IMR-90 (cell line): ENCODE data around the gene PLXDC1. TPM values are rescaled to one million over a fixed set of nuclear protein-coding genes. Genes with fewer than 3 reads are reported as not detected.

Experiments used
- ATAC-seq: fragments of 200-7000 bp; cut with Tn5 transposase; 2 replicates; pipeline ENCODE4 v1.9.1; 2020; ENCODE audit warnings: low read depth, mild to moderate bottlenecking, moderate library complexity
- BruUV-seq: library from RNA; stranded (reverse); fragments of 400-500 nt; replicated peaks from 2 replicates; lab custom pipeline; 2021; lab: Mats Ljungman, UMichigan
- CTCF ChIA-PET: fragments of 300-600 bp; formaldehyde crosslinking; extraction: SDS; loops from one replicate; lab custom pipeline; 2021; ENCODE audit warnings: antibody characterized with exemption; lab: Yijun Ruan, JAX
- POLR2A ChIA-PET: fragments of 300-600 bp; sonication (Branson Sonifier 250); formaldehyde crosslinking; loops from one replicate; lab custom pipeline; 2022; ENCODE audit warnings: antibody characterized with exemption; ENCODE audit not compliant: unreplicated experiment; lab: Charles Lee
- DNase-seq: peaks from one replicate; pipeline ENCODE4 v3.0.0; 2013
- H2AFZ ChIP-seq: replicated peaks from 2 replicates; pipeline ENCODE3; 2013; ENCODE audit warnings: low read length, mild to moderate bottlenecking; ENCODE audit not compliant: poor library complexity
- H2AK5ac ChIP-seq: 2 replicates; pipeline ENCODE4 v1.6.1; 2013; ENCODE audit warnings: low read depth, low read length, inconsistent platforms
- H2AK9ac ChIP-seq: replicated peaks from 2 replicates; pipeline ENCODE3; 2013; ENCODE audit warnings: mild to moderate bottlenecking, low read depth, low read length, moderate library complexity; ENCODE audit not compliant: poor library complexity
- H2BK120ac ChIP-seq: 2 replicates; pipeline ENCODE4 v1.6.1; 2013; ENCODE audit warnings: low read depth, low read length, inconsistent platforms
- H2BK15ac ChIP-seq: 3 replicates; pipeline ENCODE4 v1.6.1; 2013; ENCODE audit warnings: low read depth, low read length, inconsistent platforms
- H2BK20ac ChIP-seq: 2 replicates; pipeline ENCODE4 v1.6.1; 2013; ENCODE audit warnings: low read depth, mild to moderate bottlenecking, inconsistent platforms, low read length, moderate library complexity
- H2BK5ac ChIP-seq: 2 replicates; pipeline ENCODE4 v1.6.1; 2013; ENCODE audit warnings: mild to moderate bottlenecking, low read depth, low read length, inconsistent platforms; ENCODE audit not compliant: poor library complexity, severe bottlenecking
- H3K14ac ChIP-seq: replicated peaks from 2 replicates; pipeline ENCODE4 v1.6.1; 2013; ENCODE audit warnings: low read depth, low read length, inconsistent platforms
- H3K18ac ChIP-seq: 2 replicates; pipeline ENCODE4 v1.6.1; 2013; ENCODE audit warnings: low read depth, low read length, control low read depth
- H3K23ac ChIP-seq: 2 replicates; pipeline ENCODE4 v1.6.1; 2013; ENCODE audit warnings: low read depth, low read length, inconsistent platforms
- H3K27ac ChIP-seq: 2 replicates; pipeline ENCODE4 v1.5.1; 2013; ENCODE audit warnings: mild to moderate bottlenecking, control low read depth, low read length; ENCODE audit not compliant: insufficient read depth
- H3K27me3 ChIP-seq: 2 replicates; pipeline ENCODE4 v1.6.1; 2013; ENCODE audit warnings: low read length; ENCODE audit not compliant: control insufficient read depth, insufficient read depth
- H3K36me3 ChIP-seq: 2 replicates; pipeline ENCODE4 v1.6.1; 2013; ENCODE audit warnings: low read length, mixed read lengths; ENCODE audit not compliant: control insufficient read depth, insufficient read depth
- H3K4ac ChIP-seq: 2 replicates; pipeline ENCODE4 v1.6.1; 2013; ENCODE audit warnings: low read depth, low read length, inconsistent platforms
- H3K4me1 ChIP-seq: 2 replicates; pipeline ENCODE4 v1.6.1; 2013; ENCODE audit warnings: low read length, mixed read lengths; ENCODE audit not compliant: control insufficient read depth, insufficient read depth
- H3K4me2 ChIP-seq: 2 replicates; pipeline ENCODE4 v1.6.1; 2013; ENCODE audit warnings: low read depth, mild to moderate bottlenecking, control low read depth, low read length, moderate library complexity
- H3K4me3 ChIP-seq: 2 replicates; pipeline ENCODE4 v1.5.1; 2013; ENCODE audit warnings: low read depth, mild to moderate bottlenecking, control low read depth, low read length, moderate library complexity; ENCODE audit not compliant: insufficient read depth
- H3K56ac ChIP-seq: 2 replicates; pipeline ENCODE4 v1.6.1; 2013; ENCODE audit warnings: low read length, inconsistent platforms; ENCODE audit not compliant: insufficient read depth; ENCODE audit errors: extremely low read depth
- H3K79me1 ChIP-seq, 2 experiments: 2 replicates each; pipeline ENCODE4 v1.6.1; 2013; ENCODE audit warnings: low read length in 2 of 2, inconsistent platforms in 1 of 2, low read depth in 1 of 2
- H3K9ac ChIP-seq: 2 replicates; pipeline ENCODE4 v1.6.1; 2013; ENCODE audit warnings: low read depth, low read length, control low read depth
- H3K9me1 ChIP-seq: 2 replicates; pipeline ENCODE4 v1.6.1; 2013; ENCODE audit warnings: low read length, inconsistent platforms; ENCODE audit not compliant: insufficient read depth
- H3K9me3 ChIP-seq: 2 replicates; pipeline ENCODE4 v1.6.1; 2013; ENCODE audit warnings: low read length; ENCODE audit not compliant: control insufficient read depth, insufficient read depth
- H4K20me1 ChIP-seq: 2 replicates; pipeline ENCODE4 v1.6.1; 2013; ENCODE audit warnings: low read length, inconsistent platforms; ENCODE audit not compliant: insufficient read depth
- H4K5ac ChIP-seq: 2 replicates; pipeline ENCODE4 v1.6.1; 2013; ENCODE audit warnings: mild to moderate bottlenecking, low read depth, low read length, control low read depth
- H4K8ac ChIP-seq, 2 experiments: 2 replicates each; pipeline ENCODE4 v1.6.1; 2013; ENCODE audit warnings: low read depth in 2 of 2, low read length in 2 of 2, control low read depth in 1 of 2, inconsistent platforms in 1 of 2
- H4K91ac ChIP-seq: 2 replicates; pipeline ENCODE4 v1.6.1; 2013; ENCODE audit warnings: low read depth, low read length, inconsistent platforms; ENCODE audit not compliant: insufficient read depth
- BHLHE40 ChIP-seq: fragments of 150-350 bp; IDR thresholded peaks from 2 replicates; pipeline ENCODE4 v1.6.1; 2016; ENCODE audit warnings: mild to moderate bottlenecking, low read depth, low read length
- CEBPB ChIP-seq: IDR thresholded peaks from 2 replicates; pipeline ENCODE4 v1.6.1; 2012; ENCODE audit warnings: low read depth, low read length, improper control_type of control experiment
- CHD1 ChIP-seq: IDR thresholded peaks from 2 replicates; pipeline ENCODE4 v1.6.1; 2012; ENCODE audit warnings: low read depth, low read length, improper control_type of control experiment
- FOS ChIP-seq: fragments of 150-350 bp; IDR thresholded peaks from 2 replicates; pipeline ENCODE4 v1.6.1; 2016; ENCODE audit warnings: low read depth, low read length
- MAFK ChIP-seq: IDR thresholded peaks from 2 replicates; pipeline ENCODE4 v1.6.1; 2012; ENCODE audit warnings: low read depth, low read length, improper control_type of control experiment
- MAZ ChIP-seq: IDR thresholded peaks from 2 replicates; pipeline ENCODE4 v1.6.1; 2012; ENCODE audit warnings: low read depth, mild to moderate bottlenecking, low read length, improper control_type of control experiment, moderate library complexity, borderline replicate concordance
- MXI1 ChIP-seq: IDR thresholded peaks from 2 replicates; pipeline ENCODE4 v1.6.1; 2012; ENCODE audit warnings: low read depth, mild to moderate bottlenecking, low read length, moderate library complexity, borderline replicate concordance
- NFE2L2 ChIP-seq: fragments of 150-350 bp; IDR thresholded peaks from 2 replicates; pipeline ENCODE4 v1.6.1; 2016; ENCODE audit warnings: low read depth, mild to moderate bottlenecking, low read length
- POLR2A ChIP-seq: IDR thresholded peaks from 2 replicates; pipeline ENCODE4 v1.6.1; 2012; ENCODE audit warnings: mild to moderate bottlenecking, low read depth, low read length
- RAD21 ChIP-seq: IDR thresholded peaks from 2 replicates; pipeline ENCODE4 v1.6.1; 2012; ENCODE audit warnings: low read length, improper control_type of control experiment
- RCOR1 ChIP-seq: IDR thresholded peaks from 2 replicates; pipeline ENCODE4 v1.6.1; 2012; ENCODE audit warnings: mild to moderate bottlenecking, low read length, improper control_type of control experiment; ENCODE audit not compliant: insufficient replicate concordance
- RFX5 ChIP-seq: IDR thresholded peaks from 2 replicates; pipeline ENCODE4 v1.8.0; 2012; ENCODE audit warnings: low read depth, mild to moderate bottlenecking, low read length, moderate library complexity
- SMC3 ChIP-seq: fragments of 150-350 bp; IDR thresholded peaks from 2 replicates; pipeline ENCODE4 v1.6.1; 2016; ENCODE audit warnings: low read depth, mild to moderate bottlenecking, antibody characterized with exemption, low read length, moderate library complexity
- WGBS, 2 experiments: methylation state at CpG; one replicate each; pipeline versions ENCODE4 v1.1.5 to v1.1.7; 2013; ENCODE audit warnings: missing lambda C conversion rate in 2 of 2; ENCODE audit not compliant: insufficient read length in 1 of 2; ENCODE audit errors: extremely low coverage in 2 of 2; 5-methylcytosine and 5-hydroxymethylcytosine counted together
- dilution Hi-C: fragments of 300-500 bp; cut with HindIII; formaldehyde crosslinking; loops from one replicate; pipeline ENCODE4 v1.14.3; 2018; ENCODE audit warnings: low sequenced_read_pairs; ENCODE audit not compliant: unreplicated experiment
- in situ Hi-C: fragments of 300-500 bp; cut with MboI; formaldehyde crosslinking; loops from 3 replicates; pipeline ENCODE4 v1.14.3; 2019; ENCODE audit warnings: low sequenced_read_pairs, inconsistent platforms, mixed read lengths
- intact Hi-C: fragments of 100-400 bp; cut with micrococcal nuclease; formaldehyde crosslinking; loops from 2 replicates; pipeline ENCODE4 v1.10.0; 2022
- polyA plus RNA-seq, 3 experiments: library from polyadenylated mRNA; depleted of rRNA; stranded (reverse); fragments of >200 nt; gene quantifications; 2 replicates each; pipeline ENCODE4 v1.2.3, GENCODE V29; 2012; ENCODE audit warnings: low replicate concordance in 1 of 3
- total RNA-seq: library from RNA; depleted of rRNA; stranded (reverse); fragments of >200 nt; gene quantifications from 2 replicates; pipeline ENCODE4 v1.2.3, GENCODE V29; 2012
- TF ChIP-seq, protein P1 (sequence below): conservative IDR thresholded peaks from 2 replicates; pipeline ENCODE4 v1.5.1; 2012; ENCODE audit warnings: mild to moderate bottlenecking, low read depth, low read length, improper control_type of control experiment
- TF ChIP-seq, protein P2 (sequence below): fragments of 150-350 bp; IDR thresholded peaks from 2 replicates; pipeline ENCODE4 v1.6.1; 2017; ENCODE audit warnings: mild to moderate bottlenecking, antibody characterized with exemption, low read length, low read depth
- TF ChIP-seq, protein P3 (sequence below): fragments of 150-350 bp; IDR thresholded peaks from 2 replicates; pipeline ENCODE4 v1.6.1; 2016; ENCODE audit warnings: low read depth, mild to moderate bottlenecking, low read length, moderate library complexity, borderline replicate concordance

Gene PLXDC1
- total and polyA plus RNA-seq, 2 of the 4 experiments (the other 2 are of a cell fraction): under 0.01 to 0.50 TPM

DNA sequence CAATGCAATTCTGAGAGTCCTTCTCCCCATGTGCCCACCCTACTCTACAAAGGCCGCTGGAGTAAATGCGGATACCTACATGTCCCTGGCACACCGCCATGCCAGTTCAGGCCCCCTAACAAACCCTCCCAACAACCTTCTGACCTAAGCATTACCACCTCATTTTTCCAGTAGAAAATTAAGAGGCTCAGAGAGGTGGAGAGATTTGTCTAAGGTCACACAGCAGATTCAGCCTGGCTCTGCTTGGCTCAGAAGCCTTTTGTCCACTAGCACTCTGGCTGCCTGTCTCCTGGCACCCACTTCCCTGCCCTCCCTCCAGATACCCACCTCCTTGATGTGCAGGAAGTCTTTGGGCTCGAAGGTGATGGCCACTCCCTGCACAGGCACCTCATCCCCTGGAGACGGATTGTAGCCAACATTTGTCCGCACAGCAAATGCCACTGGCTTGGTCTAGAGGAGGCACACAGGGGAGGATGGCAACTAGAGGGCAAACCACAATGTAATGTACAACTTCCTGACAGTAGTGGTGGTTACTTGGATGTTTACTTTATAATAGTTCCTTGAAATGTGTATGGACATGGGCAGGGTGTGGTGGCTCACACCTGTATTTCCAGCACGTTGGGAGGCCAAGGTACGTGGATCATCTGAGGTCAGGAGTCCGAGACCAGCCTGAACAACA lies 35.9 kb upstream of the PLXDC1 start:
- H3K9me3 ChIP-seq: no peaks in the 10 kb centered on the region
- H3K4ac ChIP-seq: no peak overlapping the region
- TF ChIP-seq MXI1 (no peak), SMC3 (no peak), CHD1 (no peak), RAD21 (no peak), MAFK (no peak), POLR2A (no peak), NFE2L2 (no peak), RCOR1 (no peak), RFX5 (no peak), BHLHE40 (no peak), MAZ (no peak), CEBPB (no peak), FOS (no peak)
- TF ChIP-seq, protein P1, sequence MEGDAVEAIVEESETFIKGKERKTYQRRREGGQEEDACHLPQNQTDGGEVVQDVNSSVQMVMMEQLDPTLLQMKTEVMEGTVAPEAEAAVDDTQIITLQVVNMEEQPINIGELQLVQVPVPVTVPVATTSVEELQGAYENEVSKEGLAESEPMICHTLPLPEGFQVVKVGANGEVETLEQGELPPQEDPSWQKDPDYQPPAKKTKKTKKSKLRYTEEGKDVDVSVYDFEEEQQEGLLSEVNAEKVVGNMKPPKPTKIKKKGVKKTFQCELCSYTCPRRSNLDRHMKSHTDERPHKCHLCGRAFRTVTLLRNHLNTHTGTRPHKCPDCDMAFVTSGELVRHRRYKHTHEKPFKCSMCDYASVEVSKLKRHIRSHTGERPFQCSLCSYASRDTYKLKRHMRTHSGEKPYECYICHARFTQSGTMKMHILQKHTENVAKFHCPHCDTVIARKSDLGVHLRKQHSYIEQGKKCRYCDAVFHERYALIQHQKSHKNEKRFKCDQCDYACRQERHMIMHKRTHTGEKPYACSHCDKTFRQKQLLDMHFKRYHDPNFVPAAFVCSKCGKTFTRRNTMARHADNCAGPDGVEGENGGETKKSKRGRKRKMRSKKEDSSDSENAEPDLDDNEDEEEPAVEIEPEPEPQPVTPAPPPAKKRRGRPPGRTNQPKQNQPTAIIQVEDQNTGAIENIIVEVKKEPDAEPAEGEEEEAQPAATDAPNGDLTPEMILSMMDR: no peak
- TF ChIP-seq, protein P2, sequence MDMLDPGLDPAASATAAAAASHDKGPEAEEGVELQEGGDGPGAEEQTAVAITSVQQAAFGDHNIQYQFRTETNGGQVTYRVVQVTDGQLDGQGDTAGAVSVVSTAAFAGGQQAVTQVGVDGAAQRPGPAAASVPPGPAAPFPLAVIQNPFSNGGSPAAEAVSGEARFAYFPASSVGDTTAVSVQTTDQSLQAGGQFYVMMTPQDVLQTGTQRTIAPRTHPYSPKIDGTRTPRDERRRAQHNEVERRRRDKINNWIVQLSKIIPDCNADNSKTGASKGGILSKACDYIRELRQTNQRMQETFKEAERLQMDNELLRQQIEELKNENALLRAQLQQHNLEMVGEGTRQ: no peak
- TF ChIP-seq, protein P3, sequence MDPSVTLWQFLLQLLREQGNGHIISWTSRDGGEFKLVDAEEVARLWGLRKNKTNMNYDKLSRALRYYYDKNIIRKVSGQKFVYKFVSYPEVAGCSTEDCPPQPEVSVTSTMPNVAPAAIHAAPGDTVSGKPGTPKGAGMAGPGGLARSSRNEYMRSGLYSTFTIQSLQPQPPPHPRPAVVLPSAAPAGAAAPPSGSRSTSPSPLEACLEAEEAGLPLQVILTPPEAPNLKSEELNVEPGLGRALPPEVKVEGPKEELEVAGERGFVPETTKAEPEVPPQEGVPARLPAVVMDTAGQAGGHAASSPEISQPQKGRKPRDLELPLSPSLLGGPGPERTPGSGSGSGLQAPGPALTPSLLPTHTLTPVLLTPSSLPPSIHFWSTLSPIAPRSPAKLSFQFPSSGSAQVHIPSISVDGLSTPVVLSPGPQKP: no peak
- no peak overlapping the region for H2BK20ac ChIP-seq
- H2BK15ac ChIP-seq: no peak overlapping the region
- no peak overlapping the region for H3K23ac ChIP-seq
- in situ Hi-C loops: no loop called here
- intact Hi-C loops: no loop called here
- no peak overlapping the region for H2BK120ac ChIP-seq
- BruUV-seq: no TSS peak
- H4K91ac ChIP-seq: no peak overlapping the region
- peaks cover 0 to 13% of the 10 kb centered on the region in 2 experiments; a peak in 2 of 4 replicates for H3K79me1 ChIP-seq
- H3K4me2 ChIP-seq: no peak overlapping the region
- H3K9ac ChIP-seq: no peak overlapping the region
- no peak overlapping the region for H3K27ac ChIP-seq
- H3K18ac ChIP-seq: no peak overlapping the region
- dilution Hi-C loops: no loop called here
- H4K20me1 ChIP-seq: 0 out of 2 replicates have a peak, but pooled peaks cover 3% of the 10 kb centered on the region
- no peak overlapping the region for H3K14ac ChIP-seq
- H3K4me1 ChIP-seq: no peaks in the 10 kb centered on the region
- no peak overlapping the region for H3K56ac ChIP-seq
- H2AK9ac ChIP-seq: no peak overlapping the region
- no peak overlapping the region for H2AK5ac ChIP-seq
- no peaks in the 10 kb centered on the region for H3K9me1 ChIP-seq
- CTCF ChIA-PET: no interaction called here
- WGBS, 2 experiments: no CpG with 5 or more reads among the region's 9 CpGs
- peaks cover 56% of the 10 kb centered on the region for H3K36me3 ChIP-seq
- no peak overlapping the region for H4K5ac ChIP-seq
- POLR2A ChIA-PET: no interaction called here
- H3K4me3 ChIP-seq: no peak overlapping the region
- H4K8ac ChIP-seq: no peak overlapping the region
- H3K27me3 ChIP-seq: no peaks in the 10 kb centered on the region
- H2AFZ ChIP-seq: no peak overlapping the region
- DNase-seq: no peak
- no peak for ATAC-seq
- no peak overlapping the region for H2BK5ac ChIP-seq
